22Rv1 (cell line): ENCODE data around the gene EXOSC6.
"Not testable (repeated sequence)": the region's sequence is repeated elsewhere in the genome, so short reads cannot be mapped to it uniquely, and the experiment has no call there.

Source experiments
- H3K27ac ChIP-seq: fragments of 450-650 bp; 2 replicates; pipeline ENCODE4 v1.5.1; 2017

Gene EXOSC6

GRCh38 chr16:70198230-70198629 lies 53.5 kb downstream of the EXOSC6 start:
- H3K27ac ChIP-seq, result not testable (repeated sequence)

- not testable (repeated sequence) for H3K27ac ChIP-seq
Measured at GRCh38 chr16:70197611-70198010, 54.1 kb downstream of the EXOSC6 start.
